HG02870 (cell line): Measurements from ENCODE around the gene FZD2.

ENCODE experiments used
- ATAC-seq: cut with Tn5 transposase; IDR thresholded peaks from one replicate; pipeline ENCODE4 v1.9.1; 2021; ENCODE audit warnings: mild to moderate bottlenecking, moderate library complexity; ENCODE audit not compliant: unreplicated experiment

The FZD2 gene

DNA sequence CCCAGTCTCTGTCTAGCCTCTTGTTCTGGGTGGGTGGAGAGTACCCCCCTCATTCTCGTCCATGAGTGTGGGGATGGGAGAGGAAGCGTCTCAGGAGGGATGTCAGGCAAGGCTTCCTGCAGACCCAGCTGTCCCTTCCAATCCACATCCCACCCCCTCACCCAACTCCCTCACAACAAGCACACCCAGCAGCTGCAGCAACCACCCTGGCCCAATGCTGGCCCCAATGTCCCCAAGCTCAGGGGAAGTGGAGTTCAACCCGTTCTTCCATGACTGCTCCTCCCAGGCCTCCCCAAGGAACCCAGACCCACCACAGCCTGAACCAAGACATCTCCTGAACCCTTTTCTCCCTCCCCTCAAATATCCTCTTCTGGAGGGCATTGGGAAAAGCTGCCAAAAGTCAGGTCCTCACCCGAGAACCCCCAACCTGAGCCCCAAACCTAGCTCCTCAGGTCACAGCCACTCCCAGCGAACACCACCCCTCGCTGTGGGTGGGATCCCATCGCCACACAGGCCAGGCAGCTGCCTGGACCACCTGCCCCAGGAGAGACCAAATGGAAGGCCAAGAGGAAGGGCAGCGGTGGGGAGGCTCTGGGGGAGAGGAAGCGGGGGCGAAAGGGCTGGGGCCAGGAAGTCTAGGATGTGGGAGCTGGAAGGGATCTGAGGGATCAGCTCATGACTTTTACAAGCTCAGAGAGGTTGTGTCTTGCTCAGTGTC lies 47.6 kb downstream of the FZD2 start:
- no peak for ATAC-seq

DNA sequence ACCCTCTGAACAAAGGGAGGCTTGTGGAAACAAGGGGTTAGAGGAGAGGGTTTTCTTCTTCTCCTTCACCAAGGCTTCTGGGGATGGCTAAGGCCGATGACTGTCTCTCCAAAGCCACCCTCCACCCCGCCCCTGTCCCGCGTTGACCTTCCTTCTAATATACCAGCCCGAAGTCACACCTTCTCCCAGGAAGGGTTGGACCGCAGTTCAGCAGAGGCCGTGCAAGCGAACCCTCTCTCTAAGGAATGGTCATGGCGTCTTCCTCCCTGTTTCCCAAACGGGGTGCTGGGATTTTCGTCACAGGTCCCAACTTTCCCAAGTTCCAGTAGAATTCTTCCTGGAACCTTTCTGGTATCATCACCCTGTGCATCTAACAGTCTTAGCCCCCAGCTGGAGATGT lies 49.4 kb downstream of the FZD2 start:
- no peak for ATAC-seq

DNA sequence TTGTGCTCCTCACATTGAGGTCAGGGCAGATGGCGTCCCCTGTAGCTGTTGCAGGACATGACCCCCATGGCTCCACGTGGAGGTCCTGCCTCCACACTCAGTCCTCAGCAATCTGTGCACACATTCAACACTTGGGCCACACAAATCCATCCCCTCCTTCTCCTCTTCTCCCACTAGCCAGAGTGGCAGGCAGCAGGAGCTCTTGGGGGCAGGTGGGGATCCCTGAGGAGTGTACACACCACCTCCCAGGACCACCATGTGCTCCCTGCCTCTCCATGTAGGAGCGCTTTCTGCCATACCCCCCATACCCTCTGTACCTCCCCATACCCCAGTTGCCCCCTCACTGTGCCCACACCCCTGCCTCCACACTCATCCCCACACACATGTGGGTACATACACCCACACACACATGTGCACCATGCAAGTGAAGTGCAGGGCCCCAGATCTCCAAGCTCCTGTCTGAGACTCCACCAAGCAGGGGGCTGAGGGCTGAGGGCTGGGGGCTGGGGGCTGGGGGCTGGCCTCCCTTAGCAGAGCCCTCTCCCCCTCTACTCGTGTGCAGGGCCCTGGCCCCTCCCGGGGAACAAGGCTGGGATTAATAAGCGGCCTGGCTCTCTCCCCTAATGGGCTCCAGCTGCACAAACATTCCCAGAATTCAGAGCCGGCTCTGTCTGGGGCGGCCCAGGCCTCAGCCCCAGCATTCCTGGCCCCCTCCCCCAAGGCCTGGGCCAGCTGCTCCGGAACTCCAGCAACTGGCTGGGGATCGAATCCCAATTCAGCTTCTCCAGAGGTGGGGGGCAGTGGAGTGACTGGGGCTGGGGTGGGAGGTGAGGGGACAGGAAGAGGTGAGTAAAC lies 50.8 kb downstream of the FZD2 start:
- ATAC-seq: no peak

DNA sequence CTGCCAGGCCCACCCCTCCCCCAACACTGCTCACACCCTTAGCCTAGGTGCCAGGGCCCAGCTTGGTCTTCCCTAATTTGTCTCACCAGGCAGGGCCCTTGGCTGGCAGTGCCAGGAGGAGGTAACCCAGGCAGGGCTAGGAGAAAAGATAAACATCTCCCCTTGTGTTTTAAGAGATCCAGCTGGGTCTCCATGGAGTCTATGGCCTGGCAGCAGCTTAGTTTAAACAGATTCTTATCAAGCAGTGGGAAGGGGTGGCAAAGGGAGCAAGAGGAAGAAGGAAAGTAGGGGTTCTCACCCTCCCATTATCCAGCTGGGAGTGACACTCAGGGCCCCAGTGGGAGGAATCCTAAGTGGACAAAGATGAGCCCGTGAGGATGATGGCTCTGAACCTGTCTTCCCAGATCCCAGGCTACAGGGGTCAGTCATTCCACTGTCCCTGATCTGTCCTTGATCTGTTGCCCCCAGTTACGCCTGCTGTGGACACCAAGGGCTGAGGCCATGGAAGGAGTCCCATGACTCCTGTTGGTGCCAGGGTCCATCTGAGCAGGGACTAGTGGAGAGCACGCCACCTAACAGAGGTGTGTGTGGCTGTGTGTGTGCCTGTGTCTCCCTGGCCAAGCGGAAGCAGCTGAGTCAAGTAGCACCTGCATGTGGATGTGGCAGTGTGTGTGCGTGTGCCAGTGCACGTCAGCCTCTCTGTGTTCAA lies 51.6 kb downstream of the FZD2 start:
- ATAC-seq: no peak

DNA sequence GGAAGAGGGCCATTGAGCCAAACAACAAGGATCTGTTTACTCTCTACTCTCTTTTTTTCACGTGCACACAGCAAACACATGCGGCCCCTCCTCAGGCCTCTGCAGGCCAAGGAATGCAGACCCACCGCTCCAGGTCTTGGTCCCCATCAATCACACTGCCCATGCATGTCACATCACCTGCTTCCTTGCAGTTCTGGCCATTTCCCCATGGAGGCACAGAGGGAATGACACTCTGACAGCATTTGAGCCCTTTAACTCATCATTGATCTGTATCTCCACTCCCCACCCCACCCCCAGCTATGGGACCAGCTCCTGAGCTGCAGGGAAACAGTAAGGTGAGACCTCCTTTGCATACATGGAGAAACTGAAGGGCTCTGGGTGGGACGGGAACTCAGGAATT lies 53.0 kb downstream of the FZD2 start:
- no peak for ATAC-seq
